Adrenal gland (tissue), 5 donors: ENCODE results near the gene KDM1A.

Experiments used
- POLR2A ChIP-seq, 2 donors: fragments of 450-650 bp; IDR thresholded peaks; one replicate each; pipeline ENCODE4 v1.6.1; 2017; ENCODE audit warnings: antibody characterized with exemption in 2 of 2, mild to moderate bottlenecking in 2 of 2, moderate library complexity in 1 of 2
- TF ChIP-seq, protein P1 (sequence below), 6 experiments: fragments of 450-650 bp in 4 of 6; fragments of 200-600 bp in 2 of 6; sonication (generic) in 1 of 6; IDR thresholded peaks; 1 replicate in 5 of 6; 2 replicates in 1 of 6; pipeline versions ENCODE4 v1.5.1 to v1.8.0; 2016 to 2021; ENCODE audit warnings: antibody characterized with exemption in 6 of 6, mild to moderate bottlenecking in 2 of 6, moderate library complexity in 1 of 6
- donor health status: DM: no; HTN: no; CAD: no.

DNA sequence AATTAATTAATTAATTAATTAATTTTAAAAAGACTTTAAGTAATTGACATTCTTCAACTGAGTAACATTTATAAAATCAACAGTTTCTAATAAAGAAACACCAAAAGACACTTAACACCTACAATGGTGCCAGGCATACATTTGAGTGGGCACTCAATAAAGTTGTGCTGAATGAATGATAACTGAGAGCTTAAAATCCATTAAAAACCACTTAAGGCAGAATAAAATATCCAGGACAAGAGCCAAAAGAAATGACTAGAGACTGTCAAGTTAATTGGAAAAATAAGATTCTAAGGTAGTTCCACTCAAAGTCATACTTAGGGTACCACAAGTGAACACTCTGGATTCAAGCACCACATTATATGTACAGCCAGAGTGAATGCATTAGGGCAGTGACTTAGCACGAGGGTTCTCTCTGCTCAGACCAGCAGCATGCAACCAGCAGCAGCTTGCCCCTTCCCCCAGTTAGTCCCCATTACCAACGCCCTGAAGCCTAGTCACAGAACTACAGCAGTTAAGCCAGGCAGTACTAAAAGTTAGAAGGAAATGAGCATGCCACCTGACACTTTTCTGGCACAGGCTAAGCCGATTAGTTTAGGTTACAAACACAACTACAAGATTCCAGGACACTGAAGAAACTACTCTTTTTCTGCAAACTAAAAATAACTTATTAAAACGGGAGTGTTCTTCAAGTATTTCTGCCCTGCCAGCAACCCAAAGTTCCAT lies 102.9 kb downstream of the KDM1A start:
- TF ChIP-seq, protein P1, sequence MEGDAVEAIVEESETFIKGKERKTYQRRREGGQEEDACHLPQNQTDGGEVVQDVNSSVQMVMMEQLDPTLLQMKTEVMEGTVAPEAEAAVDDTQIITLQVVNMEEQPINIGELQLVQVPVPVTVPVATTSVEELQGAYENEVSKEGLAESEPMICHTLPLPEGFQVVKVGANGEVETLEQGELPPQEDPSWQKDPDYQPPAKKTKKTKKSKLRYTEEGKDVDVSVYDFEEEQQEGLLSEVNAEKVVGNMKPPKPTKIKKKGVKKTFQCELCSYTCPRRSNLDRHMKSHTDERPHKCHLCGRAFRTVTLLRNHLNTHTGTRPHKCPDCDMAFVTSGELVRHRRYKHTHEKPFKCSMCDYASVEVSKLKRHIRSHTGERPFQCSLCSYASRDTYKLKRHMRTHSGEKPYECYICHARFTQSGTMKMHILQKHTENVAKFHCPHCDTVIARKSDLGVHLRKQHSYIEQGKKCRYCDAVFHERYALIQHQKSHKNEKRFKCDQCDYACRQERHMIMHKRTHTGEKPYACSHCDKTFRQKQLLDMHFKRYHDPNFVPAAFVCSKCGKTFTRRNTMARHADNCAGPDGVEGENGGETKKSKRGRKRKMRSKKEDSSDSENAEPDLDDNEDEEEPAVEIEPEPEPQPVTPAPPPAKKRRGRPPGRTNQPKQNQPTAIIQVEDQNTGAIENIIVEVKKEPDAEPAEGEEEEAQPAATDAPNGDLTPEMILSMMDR (IDR thresholded peaks at IDR 0.05) = no peak
- no peak for TF ChIP-seq POLR2A (IDR thresholded peaks at IDR 0.05)
